Uterus (tissue), 2 donors: ENCODE results near the gene PDE8A.

ENCODE experiments used
- POLR2A ChIP-seq, 2 donors: fragments of 450-650 bp; IDR thresholded peaks; one replicate each; pipeline ENCODE4 v1.6.1; 2016; ENCODE audit warnings: antibody characterized with exemption in 2 of 2, mild to moderate bottlenecking in 1 of 2, moderate library complexity in 1 of 2
- TF ChIP-seq, protein P1 (sequence below), 4 experiments: fragments of 200-600 bp in 2 of 4; fragments of 450-650 bp in 2 of 4; sonication (generic) in 2 of 4; IDR thresholded peaks; one replicate each; pipeline ENCODE4 v1.5.1; 2016 to 2019; ENCODE audit warnings: antibody characterized with exemption in 4 of 4, mild to moderate bottlenecking in 2 of 4, moderate library complexity in 1 of 4

DNA sequence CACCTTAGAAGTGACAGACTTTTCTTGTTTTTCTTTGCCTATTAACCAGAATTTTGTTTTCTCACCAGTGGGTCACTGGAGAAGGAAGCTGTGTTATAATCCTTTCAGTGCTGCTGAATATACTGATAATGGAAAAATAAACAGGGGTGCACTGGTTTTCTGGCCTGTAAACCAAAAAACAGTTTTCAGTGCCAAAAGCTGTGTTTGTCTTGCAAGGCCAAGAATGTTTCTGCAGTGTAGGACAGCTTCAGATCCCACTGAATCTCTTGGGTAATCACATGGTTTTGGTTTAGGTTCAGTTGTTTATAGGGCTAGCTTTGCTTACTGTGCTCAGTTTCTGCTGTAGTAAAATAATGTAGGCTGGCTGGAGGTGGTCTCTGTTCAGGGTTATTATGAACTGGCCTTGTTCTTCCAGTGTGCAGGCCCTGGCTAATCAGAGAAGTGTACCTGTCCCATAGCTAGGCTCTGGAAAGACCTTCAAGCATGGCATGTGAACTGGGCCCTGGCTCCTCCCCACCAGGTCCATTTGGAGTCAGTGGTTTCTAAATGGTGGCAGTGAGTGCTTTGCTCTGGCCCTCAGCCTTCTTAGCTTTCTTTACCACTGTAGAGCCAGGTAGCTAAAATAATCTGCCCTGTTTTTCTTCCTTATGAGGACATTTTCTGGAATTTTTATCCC is 18.7 kb downstream of the PDE8A start:
- TF ChIP-seq, protein P1, sequence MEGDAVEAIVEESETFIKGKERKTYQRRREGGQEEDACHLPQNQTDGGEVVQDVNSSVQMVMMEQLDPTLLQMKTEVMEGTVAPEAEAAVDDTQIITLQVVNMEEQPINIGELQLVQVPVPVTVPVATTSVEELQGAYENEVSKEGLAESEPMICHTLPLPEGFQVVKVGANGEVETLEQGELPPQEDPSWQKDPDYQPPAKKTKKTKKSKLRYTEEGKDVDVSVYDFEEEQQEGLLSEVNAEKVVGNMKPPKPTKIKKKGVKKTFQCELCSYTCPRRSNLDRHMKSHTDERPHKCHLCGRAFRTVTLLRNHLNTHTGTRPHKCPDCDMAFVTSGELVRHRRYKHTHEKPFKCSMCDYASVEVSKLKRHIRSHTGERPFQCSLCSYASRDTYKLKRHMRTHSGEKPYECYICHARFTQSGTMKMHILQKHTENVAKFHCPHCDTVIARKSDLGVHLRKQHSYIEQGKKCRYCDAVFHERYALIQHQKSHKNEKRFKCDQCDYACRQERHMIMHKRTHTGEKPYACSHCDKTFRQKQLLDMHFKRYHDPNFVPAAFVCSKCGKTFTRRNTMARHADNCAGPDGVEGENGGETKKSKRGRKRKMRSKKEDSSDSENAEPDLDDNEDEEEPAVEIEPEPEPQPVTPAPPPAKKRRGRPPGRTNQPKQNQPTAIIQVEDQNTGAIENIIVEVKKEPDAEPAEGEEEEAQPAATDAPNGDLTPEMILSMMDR (IDR thresholded peaks at IDR 0.05): no peak
- TF ChIP-seq POLR2A (IDR thresholded peaks at IDR 0.05): no peak
